Measurements from ENCODE around the gene RCC1.
"Not testable (repeated sequence)": the region's sequence is repeated elsewhere in the genome, so short reads cannot be mapped to it uniquely, and the experiment has no call there.

RCC1 gene

GRCh38 chr1:28505406-28506187 lies at the start of gene RCC1:
RCC1 (plus strand) TSS chr1:28506043; CDS start chr1:28529867, 23,824 bp downstream.
- peak; percentile 98 for DNase-seq

GRCh38 chr1:28456078-28456477 lies 49.8 kb upstream of the RCC1 start:
- no peak for DNase-seq

- DNase-seq = no peak
These were observed 48.2 kb upstream of the RCC1 start for GRCh38 chr1:28457678-28458077.

GRCh38 chr1:28458237-28459228 lies 47.3 kb upstream of the RCC1 start:
- DNase-seq = no peak

GRCh38 chr1:28466226-28466778 lies 39.5 kb upstream of the RCC1 start:
- DNase-seq = no peak

GRCh38 chr1:28470146-28470545 lies 35.7 kb upstream of the RCC1 start:
- no peak for DNase-seq

GRCh38 chr1:28479497-28479896 lies 26.3 kb upstream of the RCC1 start:
- not testable (repeated sequence) for DNase-seq

- no peak for DNase-seq
These were observed 25.5 kb upstream of the RCC1 start for GRCh38 chr1:28480308-28480707.

GRCh38 chr1:28482138-28482537 lies 23.7 kb upstream of the RCC1 start:
- DNase-seq = no peak

- no peak for DNase-seq
These were observed 23.1 kb upstream of the RCC1 start for GRCh38 chr1:28482702-28483101.

- DNase-seq = no peak
These were observed 11.1 kb upstream of the RCC1 start for GRCh38 chr1:28494737-28495136.

- no peak for DNase-seq
These were observed 6.3 kb upstream of the RCC1 start for GRCh38 chr1:28499553-28499952.

GRCh38 chr1:28501925-28502324 lies 3.9 kb upstream of the RCC1 start:
- DNase-seq = no peak

GRCh38 chr1:28503117-28503516 lies 2.7 kb upstream of the RCC1 start:
- DNase-seq = no peak

- DNase-seq = no peak
These were observed 1.0 kb downstream of the RCC1 start for GRCh38 chr1:28506907-28507246.

- no peak for DNase-seq
These were observed 1.4 kb downstream of the RCC1 start for GRCh38 chr1:28507247-28507645.

- DNase-seq = no peak
These were observed 2.0 kb downstream of the RCC1 start for GRCh38 chr1:28507646-28508434.

GRCh38 chr1:28508435-28508754 lies 2.6 kb downstream of the RCC1 start:
- no peak for DNase-seq

- DNase-seq = no peak
These were observed 3.9 kb downstream of the RCC1 start for GRCh38 chr1:28509705-28510272.

- DNase-seq = peak in 1 of 2 donors; percentile 27
These were observed 4.6 kb downstream of the RCC1 start for GRCh38 chr1:28510273-28510969.

- DNase-seq = no peak
These were observed 5.2 kb downstream of the RCC1 start for GRCh38 chr1:28510970-28511440.
